Measurements from ENCODE around the gene FAM117B.

- TF ChIP-seq POLR2A (IDR thresholded peaks at IDR 0.05; ENCODE audit: low read length) = no peak
- TF ChIP-seq GATA1 (IDR thresholded peaks at IDR 0.05; ENCODE audit: low read depth, low read length) = no peak
These were observed 126.1 kb downstream of the FAM117B start for GRCh38 chr2:202760848-202761247.
